ENCODE results near the gene TPCN2. TPM values are rescaled to one million over a fixed set of nuclear protein-coding genes. Genes with fewer than 3 reads are reported as not detected.
A peak's percentile ranks its signal among the peaks of the same experiment; 100 is the strongest.

The TPCN2 gene
- total RNA-seq, 3 donors from 2014 or later (not counting 1 experiment from before 2014, with no cell fraction given): 14.9 to 18.3 (median 18.2) TPM

DNA sequence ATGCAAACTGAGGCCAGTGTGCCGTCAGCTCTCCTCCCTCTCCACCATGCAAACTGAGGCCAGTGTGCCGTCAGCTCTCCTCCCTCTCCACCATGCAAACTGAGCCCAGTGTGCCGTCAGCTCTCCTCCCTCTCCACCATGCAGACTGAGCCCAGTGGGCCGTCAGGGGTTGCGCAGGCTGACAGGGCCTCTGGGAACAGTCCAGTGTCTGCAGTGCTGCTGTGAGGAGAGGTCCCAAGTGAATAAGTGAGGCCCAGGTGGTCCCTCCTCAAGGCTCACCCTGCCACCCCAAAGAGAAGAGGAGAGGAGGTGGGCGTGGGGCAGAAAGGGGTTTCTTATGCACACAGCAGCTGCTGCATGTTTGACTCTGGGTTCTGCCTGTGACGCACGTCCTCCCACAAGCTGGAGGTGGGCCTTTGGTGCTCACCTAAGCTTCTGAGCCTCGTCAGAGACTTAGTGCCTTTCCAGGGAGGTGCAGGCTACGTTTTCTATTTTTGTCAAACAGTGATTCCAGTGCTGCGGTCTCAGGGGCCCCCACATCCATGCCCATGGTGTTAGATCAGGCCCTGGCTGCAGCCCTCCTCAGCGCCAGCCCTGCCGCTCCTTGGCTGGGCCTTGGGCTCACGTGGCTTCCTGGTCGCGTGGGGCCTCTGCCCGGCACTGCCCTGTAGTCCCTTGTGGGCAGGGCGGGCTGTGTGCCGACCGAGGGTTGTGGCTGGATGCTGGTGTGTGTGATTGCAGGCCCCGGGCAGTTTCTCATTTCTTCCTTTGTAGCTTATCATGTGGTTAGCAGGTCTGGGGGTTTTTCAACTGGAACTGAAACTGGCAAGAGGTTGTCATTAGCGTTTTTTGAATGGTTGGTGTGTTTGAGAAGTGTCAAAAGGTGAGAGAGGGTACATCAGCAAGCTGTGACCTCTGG, 7.1 kb downstream of the TPCN2 start:
- H3K4me3 Mint-ChIP-seq: peak overlapping the region; percentile 17
- Histone ChIP-seq H3K36me3 (ENCODE audit: control insufficient read depth, insufficient read depth, low read length) (peaks cover 6% of the 10 kb centered on the region), H3K27ac (ENCODE audit: low read length) (peak overlapping the region; percentile 90), H3K4me3 (ENCODE audit: low read length) (no peak overlapping the region), H3K27me3 (ENCODE audit: control insufficient read depth, insufficient read depth, low read length) (no peaks in the 10 kb centered on the region), H3K4me1 (ENCODE audit: control insufficient read depth, insufficient read depth, low read length) (peaks cover 77% of the 10 kb centered on the region), H3K9me3 (ENCODE audit: control insufficient read depth, insufficient read depth, low read length) (no peaks in the 10 kb centered on the region)
- no peaks in the 10 kb centered on the region for H3K27me3 Mint-ChIP-seq (ENCODE audit: low read depth in 2 of 2)
- intact Hi-C loops (cut with micrococcal nuclease): loop anchor here (1.0 kb wide), 1 partner anchor 57 kb away; no protein-coding TSS in a partner anchor
- 17% methylated on average over 19 of the region's 22 CpGs for WGBS (ENCODE audit: insufficient coverage)
- peak; percentile 78 to 89 (median 78) for ATAC-seq
- H3K9me3 Mint-ChIP-seq: no peaks in the 10 kb centered on the region
- no peaks in the 10 kb centered on the region for H3K36me3 Mint-ChIP-seq
- DNase-seq: peak; percentile 59 to 67
- TF ChIP-seq, protein P1, sequence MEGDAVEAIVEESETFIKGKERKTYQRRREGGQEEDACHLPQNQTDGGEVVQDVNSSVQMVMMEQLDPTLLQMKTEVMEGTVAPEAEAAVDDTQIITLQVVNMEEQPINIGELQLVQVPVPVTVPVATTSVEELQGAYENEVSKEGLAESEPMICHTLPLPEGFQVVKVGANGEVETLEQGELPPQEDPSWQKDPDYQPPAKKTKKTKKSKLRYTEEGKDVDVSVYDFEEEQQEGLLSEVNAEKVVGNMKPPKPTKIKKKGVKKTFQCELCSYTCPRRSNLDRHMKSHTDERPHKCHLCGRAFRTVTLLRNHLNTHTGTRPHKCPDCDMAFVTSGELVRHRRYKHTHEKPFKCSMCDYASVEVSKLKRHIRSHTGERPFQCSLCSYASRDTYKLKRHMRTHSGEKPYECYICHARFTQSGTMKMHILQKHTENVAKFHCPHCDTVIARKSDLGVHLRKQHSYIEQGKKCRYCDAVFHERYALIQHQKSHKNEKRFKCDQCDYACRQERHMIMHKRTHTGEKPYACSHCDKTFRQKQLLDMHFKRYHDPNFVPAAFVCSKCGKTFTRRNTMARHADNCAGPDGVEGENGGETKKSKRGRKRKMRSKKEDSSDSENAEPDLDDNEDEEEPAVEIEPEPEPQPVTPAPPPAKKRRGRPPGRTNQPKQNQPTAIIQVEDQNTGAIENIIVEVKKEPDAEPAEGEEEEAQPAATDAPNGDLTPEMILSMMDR (IDR thresholded peaks at IDR 0.05): no peak
- H3K4me1 Mint-ChIP-seq: peaks cover 19 to 39% of the 10 kb centered on the region in 2 donors
- H3K27ac Mint-ChIP-seq: peak overlapping the region; percentile 78 to 85

DNA sequence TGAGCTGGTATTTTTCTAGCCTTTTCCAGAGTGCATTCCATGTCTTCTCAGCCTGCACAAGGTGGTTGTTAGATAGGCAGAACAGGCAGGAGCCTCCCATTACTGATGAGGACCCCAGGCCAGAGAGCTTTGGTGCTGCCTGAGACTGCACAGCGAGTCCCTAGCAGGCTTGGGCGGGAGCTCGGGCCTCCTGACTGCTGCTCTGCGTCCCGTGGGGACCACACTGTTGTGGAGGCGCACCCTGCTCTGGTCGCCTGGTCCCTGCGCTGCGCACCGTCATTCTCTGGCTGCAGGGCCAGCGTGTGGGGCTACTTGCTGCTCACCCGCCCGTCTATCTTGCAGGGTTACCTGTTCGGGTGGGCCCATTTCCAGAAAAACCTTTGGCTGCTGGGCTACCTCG, 8.5 kb downstream of the TPCN2 start:
- intact Hi-C loops (cut with micrococcal nuclease): no loop called here

DNA sequence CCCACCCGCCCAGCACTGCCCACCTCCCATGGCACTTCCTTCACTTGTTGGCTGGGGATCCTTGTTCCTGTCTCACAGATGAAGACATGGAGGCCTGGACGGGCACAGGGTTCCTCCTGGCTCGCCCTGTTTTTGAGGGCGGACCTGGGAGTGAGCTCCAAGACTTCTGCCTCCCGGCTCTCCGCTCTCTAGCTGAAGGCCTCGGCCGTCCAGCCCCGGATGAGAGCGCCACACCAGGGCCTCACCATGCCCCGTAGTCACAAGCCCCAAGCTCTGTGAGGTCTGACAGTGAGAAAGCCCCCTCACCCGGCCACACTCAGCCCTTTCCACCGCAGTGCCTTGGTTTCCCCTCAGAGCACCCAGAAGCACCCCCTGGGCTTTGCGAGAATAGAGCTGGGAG, 9.1 kb downstream of the TPCN2 start:
- peaks cover 11 to 38% of the 10 kb centered on the region in 2 donors for H3K4me1 Mint-ChIP-seq
- H3K36me3 Mint-ChIP-seq: no peaks in the 10 kb centered on the region
- H3K9me3 Mint-ChIP-seq: no peaks in the 10 kb centered on the region
- DNase-seq: no peak
- no peak overlapping the region for H3K4me3 ChIP-seq (ENCODE audit: low read length)
- TF ChIP-seq, protein P1 (IDR thresholded peaks at IDR 0.05): no peak
- no peak overlapping the region for H3K27ac ChIP-seq (ENCODE audit: low read length)
- no peak for ATAC-seq
- peak overlapping the region in 1 of 2 donors; percentile 40 for H3K27ac Mint-ChIP-seq
- peaks cover 65% of the 10 kb centered on the region for H3K4me1 ChIP-seq (ENCODE audit: control insufficient read depth, insufficient read depth, low read length)
- H3K36me3 ChIP-seq (ENCODE audit: control insufficient read depth, insufficient read depth, low read length): peaks cover 8% of the 10 kb centered on the region
- H3K27me3 ChIP-seq (ENCODE audit: control insufficient read depth, insufficient read depth, low read length): no peaks in the 10 kb centered on the region
- no peaks in the 10 kb centered on the region for H3K9me3 ChIP-seq (ENCODE audit: control insufficient read depth, insufficient read depth, low read length)
- intact Hi-C loops (cut with micrococcal nuclease): no loop called here
- no peak overlapping the region for H3K4me3 Mint-ChIP-seq
- 97% methylated on average over 13 of the region's 14 CpGs for WGBS (ENCODE audit: insufficient coverage)
- H3K27me3 Mint-ChIP-seq (ENCODE audit: low read depth in 2 of 2): no peaks in the 10 kb centered on the region

More for the DNA sequence above, 8.5 kb downstream of the TPCN2 start:
- Mint-ChIP-seq H3K4me3 (no peak overlapping the region), H3K9me3 (no peaks in the 10 kb centered on the region), H3K36me3 (no peaks in the 10 kb centered on the region), H3K4me1 (peaks cover 11 to 41% of the 10 kb centered on the region in 2 donors), H3K27ac (peak overlapping the region; percentile 40 to 78), H3K27me3 (ENCODE audit: low read depth in 2 of 2) (no peaks in the 10 kb centered on the region)
- DNase-seq (no peak), ATAC-seq (no peak)
- 95% methylated on average over 15 of the region's 15 CpGs for WGBS (ENCODE audit: insufficient coverage)
- Histone ChIP-seq H3K36me3 (ENCODE audit: control insufficient read depth, insufficient read depth, low read length) (peaks cover 6% of the 10 kb centered on the region), H3K27me3 (ENCODE audit: control insufficient read depth, insufficient read depth, low read length) (no peaks in the 10 kb centered on the region), H3K9me3 (ENCODE audit: control insufficient read depth, insufficient read depth, low read length) (no peaks in the 10 kb centered on the region), H3K4me3 (ENCODE audit: low read length) (no peak overlapping the region), H3K27ac (ENCODE audit: low read length) (peak overlapping the region; percentile 90), H3K4me1 (ENCODE audit: control insufficient read depth, insufficient read depth, low read length) (peaks cover 65% of the 10 kb centered on the region)
- TF ChIP-seq, protein P1 (IDR thresholded peaks at IDR 0.05): no peak

Data from natural killer cell (primary cell).